M059J (cell line): Measurements from ENCODE around the gene NFIB. TPM values are rescaled to one million over a fixed set of nuclear protein-coding genes. Genes with fewer than 3 reads are reported as not detected.

Experiments used
- DNase-seq: peaks from one replicate; pipeline ENCODE4 v3.0.0-alpha.2; 2012; ENCODE audit warnings: low read depth
- total RNA-seq: library from RNA; depleted of rRNA; stranded (reverse); fragments of >200 nt; shearing (Covaris generic); gene quantifications from 2 replicates; pipeline ENCODE4 v1.2.3, GENCODE V29; 2014

The NFIB gene
- total RNA-seq, 1 experiment from 2014 or later: 4.1 TPM

DNA sequence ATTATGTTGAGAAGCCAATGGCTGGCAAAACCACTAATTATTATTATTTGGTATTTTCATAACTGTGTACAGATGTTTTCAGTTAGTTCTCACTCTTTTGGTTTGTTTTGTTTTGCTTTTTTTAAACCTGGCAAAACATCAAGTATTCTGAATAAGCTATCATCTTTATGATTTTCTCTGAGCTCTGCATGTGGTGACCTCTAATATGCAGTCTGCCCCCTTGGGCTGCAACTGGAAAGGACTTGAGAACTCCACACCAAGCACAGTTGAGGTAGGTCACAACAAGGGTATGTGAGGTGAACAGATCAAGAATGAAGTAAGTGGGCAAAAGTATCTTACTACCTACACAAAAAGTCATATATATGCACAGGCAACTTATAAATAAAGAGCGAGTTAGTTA lies 202.2 kb downstream of the NFIB start:
- no peak for DNase-seq

DNA sequence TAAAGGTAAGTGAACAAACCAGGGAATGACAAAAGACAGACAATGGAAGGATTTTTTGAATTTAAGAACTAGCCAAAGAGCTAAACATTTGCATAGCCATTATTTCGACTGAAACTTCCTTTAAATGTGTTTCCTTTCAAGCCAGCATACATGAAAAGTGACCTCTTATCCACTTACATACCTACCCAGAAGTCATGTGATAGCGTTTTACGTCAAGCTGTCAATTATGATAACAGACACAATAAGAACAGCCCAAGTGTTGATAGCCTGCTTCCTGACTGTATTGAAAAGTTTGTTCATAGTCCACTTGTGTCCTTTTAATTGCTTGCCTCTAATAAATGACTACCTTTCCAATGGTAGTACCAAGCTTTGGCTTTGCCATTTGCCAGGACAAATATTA lies 206.0 kb downstream of the NFIB start:
- DNase-seq: no peak

DNA sequence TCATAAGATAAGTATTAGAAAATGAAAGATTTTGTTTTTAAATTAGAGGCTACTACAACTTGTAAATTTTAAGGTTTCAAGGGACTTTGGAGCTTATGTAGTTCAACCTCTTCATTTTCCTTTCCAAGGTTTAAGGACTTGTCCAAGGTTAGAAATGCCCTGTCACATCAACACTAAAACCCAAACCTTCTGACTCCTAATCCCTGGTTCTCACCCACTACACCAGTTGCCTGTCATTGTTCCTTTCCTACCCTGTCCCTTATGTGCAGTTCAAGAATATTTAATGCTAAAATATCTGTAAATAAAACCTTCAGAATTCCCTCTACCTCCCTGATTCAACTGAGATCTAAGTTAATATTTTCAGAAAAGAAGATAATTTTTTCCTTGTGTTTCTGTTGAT lies 206.4 kb downstream of the NFIB start:
- no peak for DNase-seq

DNA sequence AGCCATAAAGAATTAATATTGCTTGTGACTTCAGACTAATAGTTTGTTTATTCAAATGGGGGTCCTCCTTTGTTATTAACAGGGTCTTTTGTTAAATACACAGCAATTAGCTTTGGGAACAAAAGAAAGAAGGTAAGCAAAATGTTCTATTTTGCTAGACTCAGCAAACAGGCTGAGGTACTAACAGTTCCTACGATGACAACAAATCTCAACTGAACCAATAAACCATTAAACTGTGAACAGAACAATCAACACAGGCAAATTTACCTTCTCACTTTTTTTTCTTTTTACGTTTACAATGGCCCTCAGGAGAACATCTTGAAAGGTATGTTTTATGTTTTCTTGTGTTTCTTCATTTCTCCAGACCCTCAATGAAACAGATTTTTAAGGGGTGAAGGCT lies 207.2 kb downstream of the NFIB start:
- DNase-seq: no peak

DNA sequence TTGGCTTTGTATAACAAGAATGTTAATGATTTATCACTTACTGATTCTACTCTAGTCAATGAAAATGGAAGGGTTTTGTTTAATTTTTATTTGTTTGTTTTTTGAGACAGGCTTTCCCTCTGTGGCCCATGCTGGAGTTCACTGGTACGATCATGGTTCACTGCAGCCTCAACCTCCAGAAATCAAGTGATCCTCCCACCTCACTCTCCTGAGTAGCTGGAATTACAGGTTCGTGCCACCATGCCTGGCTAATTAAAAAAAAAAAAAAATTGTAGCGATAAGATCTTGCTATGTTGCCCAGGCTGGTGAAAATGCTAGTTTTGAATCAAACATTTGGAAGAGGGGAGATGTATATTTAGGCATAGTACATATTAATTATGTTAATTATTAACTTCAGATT lies 209.4 kb downstream of the NFIB start:
- no peak for DNase-seq

DNA sequence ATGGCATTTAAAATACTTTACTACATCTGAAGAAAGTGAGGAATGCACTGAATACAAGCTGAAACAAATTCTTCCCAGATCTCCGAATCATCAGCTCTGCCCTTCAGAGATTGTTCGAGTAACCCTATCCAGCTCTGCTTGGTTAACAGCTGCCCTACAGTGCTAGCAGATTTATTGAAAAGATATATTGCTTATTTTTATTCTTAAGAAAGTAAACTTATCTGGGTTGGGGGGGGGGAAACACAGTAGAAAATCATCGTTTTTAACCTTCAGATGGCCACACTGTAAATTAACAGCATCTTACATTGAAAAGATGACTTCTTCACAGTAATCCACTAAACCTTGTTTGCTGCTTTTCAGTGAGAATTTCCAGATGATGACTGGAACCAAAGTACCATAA lies 210.8 kb downstream of the NFIB start:
- DNase-seq: no peak

DNA sequence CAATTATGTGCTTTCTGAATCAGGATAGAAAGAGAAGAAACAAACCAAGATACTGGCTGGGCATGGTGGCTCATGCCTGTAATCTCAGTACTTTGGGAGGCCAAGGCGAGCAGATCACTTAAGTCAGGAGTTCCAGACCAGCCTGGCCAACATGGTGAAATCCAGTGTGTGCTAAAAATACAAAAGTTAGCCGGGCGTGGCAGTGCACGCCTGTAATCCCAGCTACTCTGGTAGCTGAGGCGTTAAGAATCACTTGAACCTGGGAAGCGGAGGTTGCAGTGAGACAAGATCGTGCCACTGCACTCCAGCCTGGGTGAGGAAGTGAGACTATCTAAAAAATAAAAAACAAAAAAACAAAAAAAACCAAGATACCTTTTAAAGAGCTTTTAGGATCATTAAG lies 214.2 kb downstream of the NFIB start:
- DNase-seq: no peak

DNA sequence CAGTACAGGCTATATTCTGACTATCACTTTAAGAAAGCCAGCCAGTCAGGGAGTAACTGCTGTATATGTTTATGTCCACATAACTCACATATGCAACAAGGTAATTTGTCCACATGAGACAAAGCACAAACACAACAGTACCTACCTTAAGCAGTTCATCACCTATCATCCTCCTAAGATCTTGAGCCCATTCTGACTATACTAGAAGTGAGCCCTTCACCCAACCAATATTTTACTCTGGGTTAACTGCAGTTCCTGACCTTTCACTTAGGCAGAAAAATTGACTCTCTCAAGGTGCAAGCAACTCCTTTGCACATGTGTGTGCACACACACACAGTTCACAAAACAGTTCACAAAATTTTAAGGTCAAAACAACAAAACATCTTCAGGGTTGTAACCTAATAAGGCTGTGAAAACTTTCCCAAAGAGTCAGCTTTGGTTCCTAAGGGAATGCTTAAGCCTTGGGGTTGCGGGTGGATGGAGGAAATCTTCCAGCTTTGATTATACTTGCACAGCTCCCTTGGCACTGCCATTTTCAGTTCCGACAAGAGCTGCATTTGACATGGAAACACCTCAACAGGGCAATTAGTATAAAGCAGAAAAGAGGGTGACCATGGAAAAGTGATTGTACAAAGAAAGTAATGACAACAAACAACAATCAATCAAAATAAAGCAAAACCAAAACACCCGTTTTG lies 215.3 kb downstream of the NFIB start:
- DNase-seq: no peak

DNA sequence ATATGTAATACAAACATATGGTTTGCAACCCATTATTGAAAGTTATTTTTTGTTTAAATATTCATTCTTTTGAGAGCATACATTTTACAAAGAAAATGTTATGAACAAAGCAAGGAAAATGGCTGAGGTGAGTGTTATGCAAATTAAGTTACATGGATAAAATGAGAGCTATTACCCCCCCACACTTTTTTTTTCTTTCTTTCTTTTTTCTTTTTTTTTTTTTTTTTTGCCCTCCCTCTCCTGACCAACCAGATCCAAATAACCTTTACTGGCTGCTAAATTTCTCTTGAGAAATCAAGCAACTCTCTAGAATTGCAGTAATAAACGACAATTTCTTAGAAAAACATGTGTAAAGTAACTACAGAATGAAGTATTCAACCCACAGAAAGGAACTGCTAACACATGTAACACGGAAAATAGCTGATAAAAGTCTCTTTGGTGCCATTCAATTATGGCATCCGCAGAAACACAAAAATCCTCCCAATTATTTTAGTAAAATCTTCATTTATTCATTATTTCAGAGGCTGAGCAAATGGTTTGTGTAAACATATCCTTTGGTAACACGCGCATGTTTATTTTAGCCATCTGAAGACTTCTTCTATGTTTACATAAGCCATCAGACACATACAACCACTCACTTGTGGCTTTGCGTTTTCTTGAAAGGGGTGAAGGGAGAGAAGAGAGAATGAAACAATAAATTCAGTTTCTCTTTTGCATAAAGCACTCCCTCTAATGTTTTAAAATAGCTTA lies 216.1 kb downstream of the NFIB start:
- peak; percentile 41 for DNase-seq

DNA sequence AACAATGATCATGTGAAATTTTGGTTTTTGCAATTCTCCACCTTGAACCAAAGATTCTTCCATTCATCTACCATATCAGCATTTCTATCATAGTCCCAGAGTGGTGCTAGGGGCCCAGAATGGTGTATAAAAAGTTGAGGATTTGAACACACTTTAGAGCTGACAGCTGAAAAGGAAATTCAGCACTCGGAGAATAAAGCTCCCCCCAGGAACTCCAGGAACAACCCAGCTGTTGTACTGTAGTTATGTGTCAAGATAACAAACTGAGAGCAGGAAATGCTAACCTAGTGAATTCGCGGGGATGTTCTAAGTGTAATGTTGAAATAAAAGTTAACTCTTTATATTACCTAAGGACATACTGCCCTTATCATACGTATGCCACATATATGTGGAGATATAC lies 216.7 kb downstream of the NFIB start:
- DNase-seq: peak; percentile 9

DNA sequence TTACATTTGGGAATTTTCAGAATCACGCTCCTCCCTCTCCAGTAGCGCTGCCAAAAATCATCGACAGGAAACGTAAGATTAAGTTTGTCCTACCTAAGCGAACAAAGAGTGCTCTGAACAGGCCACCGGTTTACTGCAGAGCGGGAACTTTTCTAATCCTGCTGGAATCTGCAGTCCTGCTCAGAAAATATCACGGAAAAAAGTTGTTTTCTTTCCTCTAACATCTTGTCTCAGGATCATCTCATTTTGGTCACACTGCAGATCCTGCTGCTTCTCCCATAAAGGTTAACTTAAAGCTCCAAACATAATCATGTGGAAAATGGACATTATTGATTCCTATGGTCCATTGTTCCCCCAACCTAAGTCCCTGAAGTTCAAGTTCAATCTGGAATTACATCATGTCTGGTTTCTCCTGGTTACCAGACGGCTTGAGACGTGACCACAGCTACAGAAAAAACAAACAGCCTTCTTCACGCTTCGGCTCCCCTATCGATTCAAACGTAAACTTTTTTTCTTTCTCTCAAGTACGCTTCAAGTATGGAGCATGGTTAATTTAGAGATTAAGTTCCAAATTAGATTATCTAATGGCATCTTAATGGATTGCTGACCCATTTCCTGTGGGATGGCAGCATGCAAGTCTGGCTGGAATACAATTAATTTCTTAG lies 217.6 kb downstream of the NFIB start:
- peak; percentile 50 for DNase-seq

DNA sequence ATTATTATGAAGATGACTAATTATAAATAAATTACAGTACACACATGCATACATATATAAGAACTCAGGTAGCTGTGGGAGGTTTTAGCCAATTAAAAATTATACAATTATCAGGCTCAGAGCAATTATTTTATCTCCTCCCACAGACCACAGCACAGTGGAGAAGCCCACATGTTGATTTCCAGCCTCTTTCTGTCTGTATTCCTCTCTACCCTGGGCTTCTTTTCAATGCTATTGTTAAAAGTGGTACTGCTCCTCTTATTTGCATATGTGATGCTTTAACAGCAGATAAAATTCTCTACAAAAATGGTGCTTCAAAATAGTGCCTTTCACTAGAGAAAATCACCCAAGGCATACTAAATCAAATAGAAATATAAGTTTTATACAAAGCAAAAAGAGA lies 218.7 kb downstream of the NFIB start:
- DNase-seq: no peak

DNA sequence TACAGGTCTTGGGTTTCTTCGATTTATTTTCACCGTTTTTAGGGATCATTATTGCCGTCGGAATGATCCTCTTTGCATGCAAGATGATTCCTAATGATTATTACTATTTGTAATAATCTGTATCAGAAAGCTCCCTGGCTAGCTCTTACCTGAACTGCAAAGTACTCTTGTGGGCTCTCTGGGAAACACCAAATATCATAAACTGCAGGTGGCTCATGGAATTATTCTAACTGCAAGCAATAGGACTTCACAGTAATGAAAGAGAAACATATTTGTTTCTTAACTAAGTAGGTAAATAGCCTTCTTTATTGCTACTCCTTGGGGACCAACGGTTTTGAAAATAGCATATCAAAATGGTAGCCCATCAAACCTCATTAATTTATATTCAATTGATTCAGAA lies 219.4 kb downstream of the NFIB start:
- no peak for DNase-seq

DNA sequence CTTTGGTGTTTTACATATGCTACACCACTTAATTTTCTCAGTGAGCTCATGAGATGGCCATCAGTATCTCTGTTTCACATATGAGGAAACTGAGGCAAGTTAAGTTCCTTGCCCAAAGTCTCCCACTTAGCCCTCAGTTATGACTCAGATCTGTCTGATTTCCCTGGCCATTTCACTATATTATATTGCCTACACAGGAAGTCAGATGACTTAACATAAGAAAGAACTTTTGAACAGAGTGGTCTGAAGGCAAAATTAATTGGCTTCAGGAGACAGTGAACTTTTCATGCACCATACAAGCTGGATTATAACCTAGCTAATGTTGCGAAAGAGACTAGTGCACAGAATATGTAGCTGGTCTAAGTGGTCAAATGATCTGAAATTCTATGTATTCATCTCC lies 221.6 kb downstream of the NFIB start:
- no peak for DNase-seq

DNA sequence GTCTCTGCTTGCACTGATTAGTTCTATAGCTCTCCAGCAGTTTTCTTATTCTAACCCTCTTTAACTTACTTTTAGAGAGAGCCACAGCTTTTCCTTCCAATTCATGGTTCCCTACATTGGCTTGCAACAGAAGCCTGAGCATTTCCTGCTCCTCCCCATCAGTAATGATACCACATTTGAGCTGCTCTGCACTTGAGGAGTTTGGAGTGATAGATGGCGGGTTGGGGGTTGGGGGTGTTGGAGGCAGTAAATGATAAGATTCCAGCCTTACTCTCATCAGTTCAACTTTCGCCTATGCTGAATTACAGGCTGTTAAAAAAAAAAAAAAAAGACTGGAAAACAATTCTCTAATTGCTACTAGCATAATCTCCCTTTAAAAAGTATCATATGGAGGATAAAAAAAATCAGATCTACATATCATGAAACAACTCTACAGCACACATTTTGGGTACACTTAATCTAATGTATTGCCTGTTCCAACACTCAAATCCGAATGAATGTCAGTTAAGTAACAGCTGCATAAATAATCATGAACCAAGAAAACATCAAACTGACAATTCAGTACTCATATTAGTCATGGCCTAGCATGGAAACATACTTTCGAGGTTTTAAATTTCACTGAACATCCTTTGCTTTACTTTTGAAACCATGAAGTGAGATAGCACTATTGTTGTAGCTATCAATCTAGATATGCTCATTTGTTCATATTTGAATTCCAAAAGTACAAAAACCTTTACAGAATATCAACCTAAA lies 224.7 kb downstream of the NFIB start:
- DNase-seq: no peak

DNA sequence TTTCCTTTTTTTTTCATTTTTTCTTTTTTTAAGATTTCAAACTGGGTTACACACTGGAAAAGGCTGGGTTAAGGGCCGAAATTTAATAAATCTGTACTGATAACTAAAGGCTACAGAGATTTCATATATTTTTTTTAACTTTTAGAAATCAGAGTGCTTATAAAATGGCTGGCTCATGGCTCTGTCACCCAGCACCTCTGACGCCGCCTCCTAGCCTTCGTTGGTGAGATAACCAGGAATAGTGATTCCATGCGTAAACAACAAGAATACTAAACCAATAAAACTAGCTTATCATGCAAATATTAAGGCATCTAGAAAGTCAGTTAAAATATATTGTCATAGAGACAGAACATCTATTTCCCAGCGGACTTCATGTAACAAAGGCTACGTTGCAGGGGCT lies 226.4 kb downstream of the NFIB start:
- DNase-seq: no peak

DNA sequence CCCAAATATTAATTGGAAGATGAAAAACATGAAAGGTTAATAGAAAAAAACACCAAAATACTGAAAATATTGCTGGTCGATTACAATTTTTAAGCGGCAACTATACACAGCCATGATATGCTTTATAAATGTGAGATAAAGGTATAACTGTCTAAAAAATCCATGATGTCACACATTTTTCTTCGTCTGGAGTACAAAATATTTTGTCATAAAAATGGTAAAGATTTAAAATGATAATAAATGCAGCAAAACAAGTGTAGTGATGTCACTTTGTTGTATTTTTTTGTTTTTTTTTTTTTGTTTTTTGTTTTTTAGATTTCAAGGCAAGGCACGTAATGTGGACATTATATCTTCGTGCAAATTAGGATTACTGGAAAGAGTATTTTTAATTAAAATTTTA lies 227.4 kb downstream of the NFIB start:
- DNase-seq: no peak

DNA sequence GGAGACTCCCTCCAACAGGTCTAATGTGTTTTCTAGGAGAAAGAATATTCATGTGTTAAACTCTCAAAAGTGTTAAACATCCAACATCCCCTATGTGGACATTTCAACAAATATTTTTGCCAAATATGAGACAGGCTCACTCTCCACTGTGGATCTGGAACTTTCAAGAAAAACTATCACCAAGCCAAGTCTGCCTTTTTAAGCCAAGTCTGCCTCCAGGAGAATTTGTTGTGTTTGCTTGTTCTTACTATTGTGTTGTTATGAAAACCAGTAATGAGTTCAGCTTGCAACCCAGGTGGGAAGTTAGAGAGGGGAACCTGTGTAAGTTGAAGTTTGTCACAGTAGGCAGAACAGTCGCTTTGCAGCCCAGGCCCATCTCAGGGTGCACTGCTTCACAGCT lies 228.1 kb downstream of the NFIB start:
- no peak for DNase-seq

DNA sequence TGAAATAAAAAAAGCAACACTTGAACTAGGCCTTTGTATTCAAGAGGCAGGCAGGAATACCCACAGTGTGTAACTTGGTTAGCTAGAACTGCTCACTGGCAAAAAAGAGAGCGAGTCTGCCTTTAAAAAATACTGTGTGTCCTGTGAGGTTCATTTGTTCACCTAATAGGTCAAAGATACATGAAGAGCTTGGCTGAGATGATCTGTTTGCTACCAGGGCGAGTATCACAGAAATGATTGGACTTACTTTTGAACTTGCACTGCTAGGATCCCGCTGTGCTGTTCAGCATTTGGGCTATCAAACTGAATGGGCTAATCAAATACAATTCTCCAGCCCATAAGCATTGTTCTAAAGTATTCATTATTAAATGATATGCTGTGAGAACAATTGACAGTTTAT lies 229.1 kb downstream of the NFIB start:
- DNase-seq: no peak

DNA sequence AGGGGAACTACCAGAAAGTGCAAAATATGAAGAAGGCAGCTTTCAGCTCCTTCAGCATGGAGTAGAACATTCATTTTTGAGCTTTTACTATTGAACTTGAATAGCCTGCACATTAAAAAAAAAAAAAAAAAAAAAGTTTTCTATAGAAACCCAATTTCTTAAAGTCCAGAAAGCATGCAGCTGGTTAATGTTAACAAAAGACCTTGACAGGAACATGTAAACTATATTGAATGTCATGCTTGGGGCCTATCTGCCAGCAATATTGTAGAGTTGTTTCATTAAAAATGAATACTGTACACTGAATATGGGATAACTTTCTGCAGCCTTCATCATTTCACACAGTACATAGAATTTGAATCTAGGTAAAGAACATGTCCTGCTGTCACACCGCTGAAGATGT lies 230.6 kb downstream of the NFIB start:
- no peak for DNase-seq

DNA sequence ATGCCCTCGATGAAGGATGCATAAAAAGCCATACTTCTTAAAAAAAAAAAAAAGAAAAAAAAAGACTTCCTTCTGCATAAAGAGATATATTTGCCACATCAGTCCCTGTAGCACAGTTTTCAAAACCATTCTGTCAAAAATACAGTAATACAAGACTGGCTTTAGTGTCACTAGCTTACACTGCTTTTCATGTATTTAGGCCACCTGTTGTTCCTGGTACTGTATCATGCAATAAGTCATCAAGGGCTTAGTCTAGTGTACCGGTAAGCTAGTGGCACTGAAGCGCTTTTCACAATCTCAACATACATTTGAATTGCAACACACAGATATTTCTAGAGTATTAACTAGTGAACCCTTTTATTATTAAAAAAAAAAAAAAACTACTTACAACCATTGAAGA lies 231.2 kb downstream of the NFIB start:
- no peak for DNase-seq

DNA sequence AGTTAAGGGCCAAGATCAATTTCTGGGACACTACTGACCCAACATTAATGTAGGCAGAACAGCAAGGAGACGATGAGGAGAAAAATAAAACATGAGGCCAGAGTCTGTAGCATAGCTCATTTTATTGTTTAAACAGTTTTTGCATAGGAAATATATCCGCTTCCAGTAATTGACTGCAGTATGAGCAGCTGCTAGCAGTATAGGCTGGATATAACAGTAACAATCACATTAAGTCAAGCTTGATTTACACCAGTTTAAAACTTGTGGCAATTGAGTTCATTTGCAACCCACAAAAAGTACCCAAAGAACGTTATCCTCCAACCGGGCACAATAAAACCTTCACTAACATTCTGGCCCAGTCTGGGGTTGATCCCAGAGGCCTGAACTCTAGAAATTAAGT lies 232.2 kb downstream of the NFIB start:
- no peak for DNase-seq
